HG03575 (cell line): ENCODE measurements around the gene OR4D1.
"Not testable (repeated sequence)": the region's sequence is repeated elsewhere in the genome, so short reads cannot be mapped to it uniquely, and the experiment has no call there.

ENCODE experiments used
- ATAC-seq: cut with Tn5 transposase; IDR thresholded peaks from one replicate; pipeline ENCODE4 v1.9.1; 2021; ENCODE audit not compliant: unreplicated experiment, insufficient number of reproducible peaks, low FRiP score; ENCODE audit errors: extremely low read depth

Gene OR4D1

GRCh38 chr17:58147930-58148434, at the start of gene OR4D1:
OR4D1 (plus strand) TSS chr17:58148384; CDS start chr17:58155154, 6,770 bp downstream.
- no peak for ATAC-seq

GRCh38 chr17:58100506-58100905, 47.7 kb upstream of the OR4D1 start:
- no peak for ATAC-seq

- not testable (repeated sequence) for ATAC-seq
Observed at GRCh38 chr17:58101898-58102297, 46.3 kb upstream of the OR4D1 start.

- ATAC-seq, result no peak
Observed at GRCh38 chr17:58105093-58105492, 43.1 kb upstream of the OR4D1 start.

- ATAC-seq, result no peak
Observed at GRCh38 chr17:58107306-58107705, 40.9 kb upstream of the OR4D1 start.

- no peak for ATAC-seq
Observed at GRCh38 chr17:58109197-58109596, 39.0 kb upstream of the OR4D1 start.

- ATAC-seq, result no peak
Observed at GRCh38 chr17:58110012-58110411, 38.2 kb upstream of the OR4D1 start.

GRCh38 chr17:58111676-58112075, 36.5 kb upstream of the OR4D1 start:
- no peak for ATAC-seq

GRCh38 chr17:58112970-58113631, 35.1 kb upstream of the OR4D1 start:
- no peak for ATAC-seq

- ATAC-seq, result no peak
Observed at GRCh38 chr17:58113947-58114346, 34.2 kb upstream of the OR4D1 start.

- ATAC-seq, result no peak
Observed at GRCh38 chr17:58117382-58117781, 30.8 kb upstream of the OR4D1 start.

GRCh38 chr17:58119491-58119890, 28.7 kb upstream of the OR4D1 start:
- ATAC-seq, result no peak

- no peak for ATAC-seq
Observed at GRCh38 chr17:58120195-58120822, 27.9 kb upstream of the OR4D1 start.

- ATAC-seq, result no peak
Observed at GRCh38 chr17:58121925-58122324, 26.3 kb upstream of the OR4D1 start.

- no peak for ATAC-seq
Observed at GRCh38 chr17:58127846-58128245, 20.3 kb upstream of the OR4D1 start.

- not testable (repeated sequence) for ATAC-seq
Observed at GRCh38 chr17:58132697-58133096, 15.5 kb upstream of the OR4D1 start.

- no peak for ATAC-seq
Observed at GRCh38 chr17:58136669-58137279, 11.4 kb upstream of the OR4D1 start.

GRCh38 chr17:58141505-58141904, 6.7 kb upstream of the OR4D1 start:
- ATAC-seq, result no peak

GRCh38 chr17:58143335-58143734, 4.8 kb upstream of the OR4D1 start:
- ATAC-seq, result not testable (repeated sequence)

- no peak for ATAC-seq
Observed at GRCh38 chr17:58144801-58145200, 3.4 kb upstream of the OR4D1 start.
